MM.1S (cell line): ENCODE results near the gene PIK3R5.

Experiments used
- DNase-seq: peaks from one replicate; pipeline ENCODE4 v3.0.0-alpha.2; 2015
- H2AFZ ChIP-seq: fragments of 300-600 bp; sonication (generic); 2 replicates; pipeline ENCODE4 v1.6.0; 2016; ENCODE audit warnings: antibody characterized with exemption, low read length
- H3F3A ChIP-seq: fragments of 300-600 bp; sonication (generic); 2 replicates; pipeline ENCODE4 v1.6.1; 2016; ENCODE audit warnings: mild to moderate bottlenecking, antibody characterized with exemption, low read length, moderate library complexity, mixed read lengths; ENCODE audit not compliant: insufficient read depth
- H3K27ac ChIP-seq: fragments of 300-600 bp; sonication (generic); 2 replicates; pipeline ENCODE4 v1.5.1; 2016; ENCODE audit warnings: mild to moderate bottlenecking, low read length
- H3K27me3 ChIP-seq: fragments of 300-600 bp; sonication (generic); replicated peaks from 2 replicates; pipeline ENCODE4 v1.6.0; 2016; ENCODE audit warnings: low read length; ENCODE audit not compliant: insufficient read depth
- H3K36me3 ChIP-seq: fragments of 300-600 bp; sonication (generic); replicated peaks from 2 replicates; pipeline ENCODE4 v1.6.1; 2016; ENCODE audit warnings: mild to moderate bottlenecking, low read length, mixed read lengths; ENCODE audit not compliant: insufficient read depth
- H3K4me1 ChIP-seq: fragments of 300-600 bp; sonication (generic); 2 replicates; pipeline ENCODE4 v1.6.1; 2016; ENCODE audit warnings: low read length, mixed read lengths
- H3K4me2 ChIP-seq: fragments of 300-600 bp; sonication (generic); 2 replicates; pipeline ENCODE4 v1.6.0; 2016; ENCODE audit warnings: low read depth, low read length
- H3K4me3 ChIP-seq: fragments of 300-600 bp; sonication (generic); 2 replicates; pipeline ENCODE4 v1.5.1; 2016; ENCODE audit warnings: low read length, mixed read lengths
- H3K79me2 ChIP-seq: fragments of 300-600 bp; sonication (generic); 2 replicates; pipeline ENCODE4 v1.6.1; 2016; ENCODE audit warnings: mixed run types, low read length, mixed read lengths
- H3K9ac ChIP-seq: fragments of 300-600 bp; sonication (generic); 2 replicates; pipeline ENCODE4 v1.6.1; 2016; ENCODE audit warnings: low read length, mixed read lengths
- H3K9me2 ChIP-seq: fragments of 300-600 bp; sonication (generic); replicated peaks from 2 replicates; pipeline ENCODE4 v1.6.1; 2016; ENCODE audit warnings: mild to moderate bottlenecking, low read length, mixed read lengths; ENCODE audit not compliant: insufficient read depth
- H3K9me3 ChIP-seq: fragments of 300-600 bp; sonication (generic); replicated peaks from 2 replicates; pipeline ENCODE4 v1.6.1; 2016; ENCODE audit warnings: mild to moderate bottlenecking, low read length, mixed read lengths; ENCODE audit not compliant: insufficient read depth
- H4K20me1 ChIP-seq: fragments of 300-600 bp; sonication (generic); 2 replicates; pipeline ENCODE4 v1.6.1; 2016; ENCODE audit warnings: mild to moderate bottlenecking, low read length, moderate library complexity, mixed read lengths; ENCODE audit not compliant: insufficient read depth
- EZH2 ChIP-seq: fragments of 300-600 bp; sonication (generic); optimal IDR thresholded peaks from 2 replicates; pipeline ENCODE3; 2017; ENCODE audit warnings: low read depth, mild to moderate bottlenecking, antibody characterized with exemption, low read length, mixed read lengths
- EZH2phosphoT487 ChIP-seq: fragments of 300-600 bp; sonication (generic); IDR thresholded peaks from 2 replicates; pipeline ENCODE4 v1.6.1; 2018; ENCODE audit warnings: antibody characterized with exemption, low read length
- TF ChIP-seq, protein P1 (sequence below): fragments of 300-600 bp; sonication (generic); IDR thresholded peaks from 2 replicates; pipeline ENCODE4 v1.5.1; 2016; ENCODE audit warnings: antibody characterized with exemption, low read length, mixed read lengths

PIK3R5 gene

GRCh38 chr17:8900207-8900606 lies 65.3 kb downstream of the PIK3R5 start:
- TF ChIP-seq EZH2phosphoT487 (no peak), EZH2 (no peak)
- TF ChIP-seq, protein P1, sequence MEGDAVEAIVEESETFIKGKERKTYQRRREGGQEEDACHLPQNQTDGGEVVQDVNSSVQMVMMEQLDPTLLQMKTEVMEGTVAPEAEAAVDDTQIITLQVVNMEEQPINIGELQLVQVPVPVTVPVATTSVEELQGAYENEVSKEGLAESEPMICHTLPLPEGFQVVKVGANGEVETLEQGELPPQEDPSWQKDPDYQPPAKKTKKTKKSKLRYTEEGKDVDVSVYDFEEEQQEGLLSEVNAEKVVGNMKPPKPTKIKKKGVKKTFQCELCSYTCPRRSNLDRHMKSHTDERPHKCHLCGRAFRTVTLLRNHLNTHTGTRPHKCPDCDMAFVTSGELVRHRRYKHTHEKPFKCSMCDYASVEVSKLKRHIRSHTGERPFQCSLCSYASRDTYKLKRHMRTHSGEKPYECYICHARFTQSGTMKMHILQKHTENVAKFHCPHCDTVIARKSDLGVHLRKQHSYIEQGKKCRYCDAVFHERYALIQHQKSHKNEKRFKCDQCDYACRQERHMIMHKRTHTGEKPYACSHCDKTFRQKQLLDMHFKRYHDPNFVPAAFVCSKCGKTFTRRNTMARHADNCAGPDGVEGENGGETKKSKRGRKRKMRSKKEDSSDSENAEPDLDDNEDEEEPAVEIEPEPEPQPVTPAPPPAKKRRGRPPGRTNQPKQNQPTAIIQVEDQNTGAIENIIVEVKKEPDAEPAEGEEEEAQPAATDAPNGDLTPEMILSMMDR, result no peak
- Histone ChIP-seq H3K27ac (peak overlapping the region; percentile 13; the same call in 1 of the 2 replicates), H3K27me3 (no peaks in the 10 kb centered on the region), H4K20me1 (no peaks in the 10 kb centered on the region), H3K9ac (no peak overlapping the region), H3K4me1 (no peaks in the 10 kb centered on the region), H3F3A (no peaks in the 10 kb centered on the region), H3K79me2 (no peaks in the 10 kb centered on the region), H3K4me3 (no peak overlapping the region), H3K36me3 (no peaks in the 10 kb centered on the region), H3K9me2 (no peaks in the 10 kb centered on the region), H2AFZ (no peak overlapping the region), H3K4me2 (no peak overlapping the region; the same call in 1 of the 2 replicates), H3K9me3 (no peaks in the 10 kb centered on the region)
- no peak for DNase-seq

DNA sequence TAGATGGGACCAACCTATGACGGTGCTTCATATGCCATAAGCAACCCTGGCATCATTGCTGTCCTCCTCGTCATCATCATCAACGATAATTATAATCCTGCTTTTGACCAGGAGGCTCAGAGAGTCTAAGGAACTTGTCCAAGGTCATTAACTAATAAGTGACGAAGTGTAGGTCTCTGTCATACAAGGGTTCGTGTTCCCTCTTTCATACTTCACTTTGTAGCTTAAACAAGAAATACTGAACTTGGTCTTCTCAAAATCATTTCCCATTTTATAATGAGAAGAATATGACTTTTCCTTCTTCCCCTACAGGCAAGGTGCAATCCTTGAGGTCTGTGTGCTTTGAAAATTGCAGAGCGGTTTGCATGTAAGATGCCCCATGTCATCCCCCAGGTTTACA lies 66.9 kb downstream of the PIK3R5 start:
- TF ChIP-seq EZH2phosphoT487, result no peak
- TF ChIP-seq, protein P1, result no peak
- TF ChIP-seq EZH2, result no peak
- Histone ChIP-seq H3K9ac (no peak overlapping the region), H3K27ac (no peak overlapping the region), H3K9me2 (no peaks in the 10 kb centered on the region), H3K4me3 (no peak overlapping the region), H3K9me3 (no peaks in the 10 kb centered on the region), H3K79me2 (no peaks in the 10 kb centered on the region), H3K36me3 (no peaks in the 10 kb centered on the region), H4K20me1 (no peaks in the 10 kb centered on the region), H3K4me1 (no peaks in the 10 kb centered on the region), H3K4me2 (no peak overlapping the region), H2AFZ (no peak overlapping the region), H3K27me3 (no peaks in the 10 kb centered on the region), H3F3A (no peaks in the 10 kb centered on the region)
- no peak for DNase-seq

DNA sequence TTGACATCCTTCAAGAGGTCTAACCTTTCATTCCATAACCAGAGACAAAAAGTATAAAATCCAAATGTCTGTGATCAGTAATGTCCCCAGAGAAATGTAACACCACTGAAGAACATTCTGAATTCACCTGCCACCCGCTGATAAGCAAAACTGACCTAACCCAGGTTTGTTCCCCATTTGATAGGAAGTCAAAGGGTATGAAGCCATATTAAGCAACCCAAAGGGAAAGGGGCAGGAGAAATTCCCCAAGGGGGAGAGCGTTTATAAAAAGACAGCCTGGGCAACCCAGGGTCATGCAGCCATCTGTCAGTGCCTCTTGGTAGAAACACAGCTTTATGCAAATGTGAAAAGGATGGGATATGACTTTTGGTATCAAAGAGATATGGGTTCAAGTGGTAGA lies 67.4 kb downstream of the PIK3R5 start:
- Histone ChIP-seq H3K79me2 (no peaks in the 10 kb centered on the region), H3K4me1 (no peaks in the 10 kb centered on the region), H3K27me3 (no peaks in the 10 kb centered on the region), H3K27ac (no peak overlapping the region), H4K20me1 (no peaks in the 10 kb centered on the region), H2AFZ (no peak overlapping the region), H3K4me2 (no peak overlapping the region), H3K4me3 (no peak overlapping the region), H3K9me2 (no peaks in the 10 kb centered on the region), H3K9me3 (no peaks in the 10 kb centered on the region), H3F3A (no peaks in the 10 kb centered on the region), H3K9ac (no peak overlapping the region), H3K36me3 (no peaks in the 10 kb centered on the region)
- DNase-seq, result no peak
- TF ChIP-seq, protein P1, result no peak
- TF ChIP-seq EZH2phosphoT487, result no peak
- no peak for TF ChIP-seq EZH2
